Hepatocyte (in vitro differentiated cells): ENCODE measurements around the gene AMBRA1.

Experiments used
- EZH2 ChIP-seq: fragments of 200-600 bp; sonication (generic); IDR thresholded peaks from 2 replicates; pipeline ENCODE4 v1.6.1; 2016; ENCODE audit warnings: antibody characterized with exemption, mild to moderate bottlenecking, borderline replicate concordance
- EZH2phosphoT487 ChIP-seq: fragments of 200-600 bp; sonication (generic); IDR thresholded peaks from one replicate; pipeline ENCODE4 v1.6.1; 2018; ENCODE audit warnings: antibody characterized with exemption, mild to moderate bottlenecking, low read depth, moderate library complexity; ENCODE audit not compliant: unreplicated experiment, severe bottlenecking
- TF ChIP-seq, protein P1 (sequence below): fragments of 200-600 bp; sonication (generic); IDR thresholded peaks from 2 replicates; pipeline ENCODE4 v1.5.1; 2016; ENCODE audit warnings: antibody characterized with exemption, mild to moderate bottlenecking; ENCODE audit not compliant: poor library complexity

- TF ChIP-seq, protein P1, sequence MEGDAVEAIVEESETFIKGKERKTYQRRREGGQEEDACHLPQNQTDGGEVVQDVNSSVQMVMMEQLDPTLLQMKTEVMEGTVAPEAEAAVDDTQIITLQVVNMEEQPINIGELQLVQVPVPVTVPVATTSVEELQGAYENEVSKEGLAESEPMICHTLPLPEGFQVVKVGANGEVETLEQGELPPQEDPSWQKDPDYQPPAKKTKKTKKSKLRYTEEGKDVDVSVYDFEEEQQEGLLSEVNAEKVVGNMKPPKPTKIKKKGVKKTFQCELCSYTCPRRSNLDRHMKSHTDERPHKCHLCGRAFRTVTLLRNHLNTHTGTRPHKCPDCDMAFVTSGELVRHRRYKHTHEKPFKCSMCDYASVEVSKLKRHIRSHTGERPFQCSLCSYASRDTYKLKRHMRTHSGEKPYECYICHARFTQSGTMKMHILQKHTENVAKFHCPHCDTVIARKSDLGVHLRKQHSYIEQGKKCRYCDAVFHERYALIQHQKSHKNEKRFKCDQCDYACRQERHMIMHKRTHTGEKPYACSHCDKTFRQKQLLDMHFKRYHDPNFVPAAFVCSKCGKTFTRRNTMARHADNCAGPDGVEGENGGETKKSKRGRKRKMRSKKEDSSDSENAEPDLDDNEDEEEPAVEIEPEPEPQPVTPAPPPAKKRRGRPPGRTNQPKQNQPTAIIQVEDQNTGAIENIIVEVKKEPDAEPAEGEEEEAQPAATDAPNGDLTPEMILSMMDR = no peak
- TF ChIP-seq EZH2 (no peak), EZH2phosphoT487 (no peak)
These were observed 58.1 kb downstream of the AMBRA1 start for GRCh38 chr11:46535688-46536087.
